HCT116 (cell line): ENCODE measurements around the gene TWF2. TPM values are rescaled to one million over a fixed set of nuclear protein-coding genes. Genes with fewer than 3 reads are reported as not detected.

Source experiments
- ATAC-seq: fragments of 200-7000 bp; cut with Tn5 transposase; 2 replicates; pipeline ENCODE4 v1.9.1; 2020; ENCODE audit warnings: mild to moderate bottlenecking, moderate library complexity
- BruUV-seq: library from RNA; stranded (reverse); fragments of 400-500 nt; replicated peaks from 2 replicates; lab custom pipeline; 2021; lab: Mats Ljungman, UMichigan
- CTCF ChIA-PET: fragments of 300-600 bp; sonication (Branson Sonifier 250); formaldehyde crosslinking; loops from one replicate; lab custom pipeline; 2021; ENCODE audit warnings: antibody characterized with exemption; lab: Charles Lee
- POLR2A ChIA-PET: fragments of 300-600, 350-600 bp; sonication (Branson Sonifier 250); formaldehyde crosslinking; loops from one replicate; lab custom pipeline; 2021; ENCODE audit warnings: antibody characterized with exemption; lab: Charles Lee
- RAD21 ChIA-PET, 2 experiments: fragments of 300-600 bp; sonication (Branson Sonifier 250); formaldehyde crosslinking; loops; one replicate each; lab custom pipeline; 2023; ENCODE audit warnings: low total read pairs in 2 of 2; ENCODE audit not compliant: uncharacterized antibody in 2 of 2, unreplicated experiment in 2 of 2, low non-redundant PET in 1 of 2; lab: Charles Lee
- DNase-seq: peaks from one replicate; pipeline ENCODE4 v3.0.0-alpha.2; 2010; ENCODE audit warnings: low read depth, low spot score
- H2AFZ ChIP-seq: fragments of 200-600 bp; shearing (Covaris generic), sonication (generic); 2 replicates; pipeline ENCODE4 v1.6.1; 2017; ENCODE audit warnings: low read depth, mixed run types, mixed read lengths, antibody characterized with exemption, low read length; ENCODE audit not compliant: poor library complexity, severe bottlenecking
- H3K27ac ChIP-seq: 2 replicates; pipeline ENCODE4 v1.5.1; 2012; ENCODE audit warnings: low read depth, low read length
- H3K27me3 ChIP-seq: fragments of 200-600 bp; sonication (generic); 2 replicates; pipeline ENCODE4 v1.6.1; 2016; ENCODE audit warnings: mixed run types, low read length, mixed read lengths; ENCODE audit not compliant: insufficient read depth
- H3K36me3 ChIP-seq, 2 experiments: fragments of 200-500 bp in 1 of 2; fragments of 200-600 bp in 1 of 2; sonication (Bioruptor generic) in 1 of 2; sonication (generic) in 1 of 2; 2 replicates each; pipeline versions ENCODE4 v1.5.1 to v1.6.1; 2014 to 2016; ENCODE audit warnings: low read length in 2 of 2, inconsistent platforms in 1 of 2, mixed read lengths in 1 of 2, mixed run types in 1 of 2; ENCODE audit not compliant: insufficient read depth in 2 of 2, control insufficient read depth in 1 of 2
- H3K4me1 ChIP-seq, 2 experiments: fragments of 200-600 bp in 1 of 2; sonication (generic) in 1 of 2; 2 replicates each; pipeline versions ENCODE4 v1.5.1 to v1.6.1; 2012 to 2017; ENCODE audit warnings: low read length in 2 of 2, inconsistent platforms in 1 of 2, mild to moderate bottlenecking in 1 of 2, mixed read lengths in 1 of 2, mixed run types in 1 of 2, moderate library complexity in 1 of 2; ENCODE audit not compliant: insufficient read depth in 2 of 2, control insufficient read depth in 1 of 2
- H3K4me2 ChIP-seq: fragments of 200-600 bp; sonication (generic); 2 replicates; pipeline ENCODE4 v1.6.1; 2017; ENCODE audit warnings: mixed run types, low read length, mixed read lengths
- H3K4me3 ChIP-seq, 2 experiments: fragments of 200-600 bp in 1 of 2; sonication (generic) in 1 of 2; replicated peaks in 1 of 2; 2 replicates each; pipeline ENCODE4 v1.5.1; 2011 to 2016; ENCODE audit warnings: low read length in 2 of 2, control low read depth in 1 of 2, low read depth in 1 of 2, mild to moderate bottlenecking in 1 of 2, mixed read lengths in 1 of 2, mixed run types in 1 of 2
- H3K79me2 ChIP-seq: fragments of 200-600 bp; sonication (generic); 2 replicates; pipeline ENCODE4 v1.6.1; 2017; ENCODE audit warnings: mild to moderate bottlenecking, mixed run types, low read length, moderate library complexity, mixed read lengths; ENCODE audit not compliant: insufficient read depth
- H3K9ac ChIP-seq: fragments of 200-600 bp; sonication (generic); 2 replicates; pipeline ENCODE4 v1.6.1; 2016; ENCODE audit warnings: low read length, mixed read lengths
- H3K9me2 ChIP-seq: fragments of 200-600 bp; sonication (generic), shearing (Covaris generic); 2 replicates; pipeline ENCODE4 v1.6.1; 2017; ENCODE audit warnings: mixed run types, mild to moderate bottlenecking, moderate library complexity; ENCODE audit not compliant: insufficient read depth
- H3K9me3 ChIP-seq, 2 experiments: fragments of 200-500 bp in 1 of 2; fragments of 200-600 bp in 1 of 2; sonication (Bioruptor generic) in 1 of 2; sonication (generic) in 1 of 2; 2 replicates each; pipeline ENCODE4 v1.6.1; 2014 to 2017; ENCODE audit warnings: low read length in 2 of 2, mixed read lengths in 2 of 2, inconsistent platforms in 1 of 2, low read depth in 1 of 2, mild to moderate bottlenecking in 1 of 2, mixed run types in 1 of 2, moderate library complexity in 1 of 2; ENCODE audit not compliant: control insufficient read depth in 1 of 2, insufficient read depth in 1 of 2
- H4K20me1 ChIP-seq: fragments of 200-600 bp; sonication (generic), shearing (Covaris generic); 2 replicates; pipeline ENCODE4 v1.6.1; 2017; ENCODE audit warnings: mixed run types, mild to moderate bottlenecking, moderate library complexity; ENCODE audit not compliant: insufficient read depth
- CBX3 ChIP-seq: IDR thresholded peaks from 2 replicates; pipeline ENCODE4 v1.6.1; 2012; ENCODE audit warnings: low read depth
- CEBPB ChIP-seq: IDR thresholded peaks from 2 replicates; pipeline ENCODE4 v1.6.1; 2012; ENCODE audit warnings: low read depth
- EGR1 ChIP-seq: IDR thresholded peaks from 2 replicates; pipeline ENCODE4 v1.6.1; 2012; ENCODE audit warnings: low read depth
- ELF1 ChIP-seq: IDR thresholded peaks from 2 replicates; pipeline ENCODE4 v1.6.1; 2012; ENCODE audit warnings: low read depth, borderline replicate concordance
- EZH2phosphoT487 ChIP-seq: fragments of 200-600 bp; IDR thresholded peaks from 2 replicates; pipeline ENCODE4 v1.6.1; 2018; ENCODE audit warnings: antibody characterized with exemption, borderline replicate concordance
- FOSL1 ChIP-seq: IDR thresholded peaks from 2 replicates; pipeline ENCODE4 v1.6.1; 2012; ENCODE audit warnings: low read depth
- JUND ChIP-seq: IDR thresholded peaks from 2 replicates; pipeline ENCODE4 v1.6.1; 2012
- POLR2AphosphoS5 ChIP-seq: IDR thresholded peaks from 2 replicates; pipeline ENCODE4 v1.6.1; 2011; ENCODE audit warnings: mild to moderate bottlenecking, low read depth, low read length, moderate library complexity
- RAD21 ChIP-seq: IDR thresholded peaks from 2 replicates; pipeline ENCODE4 v1.6.1; 2012; ENCODE audit warnings: low read depth, mild to moderate bottlenecking
- SIN3A ChIP-seq: IDR thresholded peaks from 2 replicates; pipeline ENCODE4 v1.6.1; 2012; ENCODE audit warnings: low read depth
- SP1 ChIP-seq: IDR thresholded peaks from 2 replicates; pipeline ENCODE4 v1.6.1; 2012; ENCODE audit warnings: low read depth
- SRF ChIP-seq: IDR thresholded peaks from 2 replicates; pipeline ENCODE4 v1.6.1; 2012; ENCODE audit warnings: low read depth
- TCF7L2 ChIP-seq: IDR thresholded peaks from 2 replicates; pipeline ENCODE4 v1.7.0; 2011; ENCODE audit warnings: borderline replicate concordance, inconsistent platforms; ENCODE audit not compliant: insufficient read depth, insufficient read length; ENCODE audit errors: extremely low read depth
- YY1 ChIP-seq: IDR thresholded peaks from 2 replicates; pipeline ENCODE4 v1.6.1; 2011; ENCODE audit warnings: low read length, low read depth, moderate library complexity, mild to moderate bottlenecking; ENCODE audit not compliant: insufficient replicate concordance; ENCODE audit errors: extremely low read depth
- ZFX ChIP-seq: fragments of 450-650 bp; IDR thresholded peaks from 2 replicates; pipeline ENCODE4 v1.6.1; 2017
- ZNF274 ChIP-seq: fragments of 200-500 bp; sonication (Bioruptor generic); IDR thresholded peaks from 2 replicates; pipeline ENCODE4 v1.6.1; 2014; ENCODE audit warnings: mild to moderate bottlenecking, low read depth, low read length, inconsistent platforms
- intact Hi-C: fragments of 100-400 bp; cut with micrococcal nuclease; formaldehyde crosslinking; loops from 2 replicates; pipeline ENCODE4 v1.10.0; 2022
- total RNA-seq: library from RNA; stranded (reverse); gene quantifications from one replicate; pipeline ENCODE4 v1.2.1, GENCODE V29; 2021; ENCODE audit not compliant: unreplicated experiment
- TF ChIP-seq, protein P1 (sequence below), 3 experiments: fragments of 200-600 bp in 1 of 3; sonication (generic) in 1 of 3; IDR thresholded peaks in 2 of 3; conservative IDR thresholded peaks in 1 of 3; 2 replicates each; pipeline ENCODE4 v1.5.1; 2012 to 2017; ENCODE audit warnings: low read depth in 2 of 3, low read length in 2 of 3, antibody characterized with exemption in 1 of 3, borderline replicate concordance in 1 of 3, control low read depth in 1 of 3, mild to moderate bottlenecking in 1 of 3, mixed read lengths in 1 of 3, mixed run types in 1 of 3, moderate library complexity in 1 of 3; ENCODE audit not compliant: insufficient read depth in 1 of 3
- TF ChIP-seq, protein P2 (sequence below): IDR thresholded peaks from 2 replicates; pipeline ENCODE4 v1.6.1; 2012
- TF ChIP-seq, protein P3 (sequence below): IDR thresholded peaks from 2 replicates; pipeline ENCODE4 v1.6.1; 2012; ENCODE audit warnings: low read depth
- TF ChIP-seq, protein P4 (sequence below): IDR thresholded peaks from 2 replicates; pipeline ENCODE4 v1.6.1; 2012

TWF2 gene
- total RNA-seq, 1 experiment from 2014 or later = 100 TPM

DNA sequence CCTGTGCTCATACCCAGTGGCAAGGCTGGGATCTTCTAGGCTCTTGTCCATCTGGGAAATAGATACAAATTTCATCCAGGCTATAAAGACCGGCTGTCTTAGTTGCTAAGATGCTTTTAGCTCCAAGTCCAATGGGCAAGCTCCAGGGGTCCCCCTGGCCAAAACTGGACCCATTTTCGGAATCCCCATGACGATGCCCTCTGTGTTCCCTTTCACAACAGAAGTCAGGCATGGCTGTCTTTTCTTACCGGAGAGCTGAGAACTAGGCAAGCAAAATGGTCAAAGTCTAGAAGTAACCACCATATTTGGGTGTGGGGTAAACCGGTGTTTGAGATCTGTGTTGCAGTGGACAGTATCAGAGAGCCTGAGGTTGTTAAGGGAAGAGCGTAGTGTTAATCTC is 49.7 kb upstream of the TWF2 start:
- RAD21 ChIA-PET = interaction anchor here in 1 of 2 experiments (0.6 kb wide), 1 partner anchor 52 kb away, joined by 3 read pairs; no protein-coding TSS in a partner anchor
- H3K4me2 ChIP-seq = peak overlapping the region; percentile 91
- POLR2A ChIA-PET = interaction anchor here (1.4 to 1.5 kb wide), 2 partner anchors 10 to 48 kb away, joined by 3 read pairs; partner anchors contain the start of gene WDR82

More for the DNA sequence above, 49.7 kb upstream of the TWF2 start:
- Histone ChIP-seq H2AFZ (no peak overlapping the region), H3K9me2 (no peaks in the 10 kb centered on the region), H3K9me3 (no peaks in the 10 kb centered on the region), H3K27ac (peak overlapping the region; percentile 98), H4K20me1 (no peaks in the 10 kb centered on the region), H3K79me2 (peaks cover 12% of the 10 kb centered on the region), H3K9ac (peak overlapping the region; percentile 89), H3K4me1 (peaks cover 7 to 14% of the 10 kb centered on the region in 2 experiments), H3K36me3 (0 out of 4 replicates have a peak, but pooled peaks cover 0 to 8% of the 10 kb centered on the region in 2 experiments), H3K4me3 (peak overlapping the region; percentile 75 to 89), H3K27me3 (no peaks in the 10 kb centered on the region)
- no peak for DNase-seq
- ATAC-seq = no peak
- TF ChIP-seq SIN3A (no peak), YY1 (no peak), CEBPB (no peak), EZH2phosphoT487 (no peak), ZNF274 (no peak), CBX3 (no peak), FOSL1 (no peak), RAD21 (no peak), EGR1 (no peak), ZFX (no peak), TCF7L2 (no peak), ELF1 (no peak), SRF (no peak), POLR2AphosphoS5 (no peak), JUND (no peak), SP1 (no peak)
- TF ChIP-seq, protein P1, sequence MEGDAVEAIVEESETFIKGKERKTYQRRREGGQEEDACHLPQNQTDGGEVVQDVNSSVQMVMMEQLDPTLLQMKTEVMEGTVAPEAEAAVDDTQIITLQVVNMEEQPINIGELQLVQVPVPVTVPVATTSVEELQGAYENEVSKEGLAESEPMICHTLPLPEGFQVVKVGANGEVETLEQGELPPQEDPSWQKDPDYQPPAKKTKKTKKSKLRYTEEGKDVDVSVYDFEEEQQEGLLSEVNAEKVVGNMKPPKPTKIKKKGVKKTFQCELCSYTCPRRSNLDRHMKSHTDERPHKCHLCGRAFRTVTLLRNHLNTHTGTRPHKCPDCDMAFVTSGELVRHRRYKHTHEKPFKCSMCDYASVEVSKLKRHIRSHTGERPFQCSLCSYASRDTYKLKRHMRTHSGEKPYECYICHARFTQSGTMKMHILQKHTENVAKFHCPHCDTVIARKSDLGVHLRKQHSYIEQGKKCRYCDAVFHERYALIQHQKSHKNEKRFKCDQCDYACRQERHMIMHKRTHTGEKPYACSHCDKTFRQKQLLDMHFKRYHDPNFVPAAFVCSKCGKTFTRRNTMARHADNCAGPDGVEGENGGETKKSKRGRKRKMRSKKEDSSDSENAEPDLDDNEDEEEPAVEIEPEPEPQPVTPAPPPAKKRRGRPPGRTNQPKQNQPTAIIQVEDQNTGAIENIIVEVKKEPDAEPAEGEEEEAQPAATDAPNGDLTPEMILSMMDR (IDR thresholded peaks at IDR 0.05 in 2 of 3, conservative IDR thresholded peaks at IDR 0.05 in 1 of 3; ENCODE audit: borderline replicate concordance in 1 of 3, insufficient read depth in 1 of 3, low read depth in 2 of 3, low read length in 2 of 3) = no peak
- TF ChIP-seq, protein P2, sequence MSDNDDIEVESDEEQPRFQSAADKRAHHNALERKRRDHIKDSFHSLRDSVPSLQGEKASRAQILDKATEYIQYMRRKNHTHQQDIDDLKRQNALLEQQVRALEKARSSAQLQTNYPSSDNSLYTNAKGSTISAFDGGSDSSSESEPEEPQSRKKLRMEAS = no peak
- TF ChIP-seq, protein P3, sequence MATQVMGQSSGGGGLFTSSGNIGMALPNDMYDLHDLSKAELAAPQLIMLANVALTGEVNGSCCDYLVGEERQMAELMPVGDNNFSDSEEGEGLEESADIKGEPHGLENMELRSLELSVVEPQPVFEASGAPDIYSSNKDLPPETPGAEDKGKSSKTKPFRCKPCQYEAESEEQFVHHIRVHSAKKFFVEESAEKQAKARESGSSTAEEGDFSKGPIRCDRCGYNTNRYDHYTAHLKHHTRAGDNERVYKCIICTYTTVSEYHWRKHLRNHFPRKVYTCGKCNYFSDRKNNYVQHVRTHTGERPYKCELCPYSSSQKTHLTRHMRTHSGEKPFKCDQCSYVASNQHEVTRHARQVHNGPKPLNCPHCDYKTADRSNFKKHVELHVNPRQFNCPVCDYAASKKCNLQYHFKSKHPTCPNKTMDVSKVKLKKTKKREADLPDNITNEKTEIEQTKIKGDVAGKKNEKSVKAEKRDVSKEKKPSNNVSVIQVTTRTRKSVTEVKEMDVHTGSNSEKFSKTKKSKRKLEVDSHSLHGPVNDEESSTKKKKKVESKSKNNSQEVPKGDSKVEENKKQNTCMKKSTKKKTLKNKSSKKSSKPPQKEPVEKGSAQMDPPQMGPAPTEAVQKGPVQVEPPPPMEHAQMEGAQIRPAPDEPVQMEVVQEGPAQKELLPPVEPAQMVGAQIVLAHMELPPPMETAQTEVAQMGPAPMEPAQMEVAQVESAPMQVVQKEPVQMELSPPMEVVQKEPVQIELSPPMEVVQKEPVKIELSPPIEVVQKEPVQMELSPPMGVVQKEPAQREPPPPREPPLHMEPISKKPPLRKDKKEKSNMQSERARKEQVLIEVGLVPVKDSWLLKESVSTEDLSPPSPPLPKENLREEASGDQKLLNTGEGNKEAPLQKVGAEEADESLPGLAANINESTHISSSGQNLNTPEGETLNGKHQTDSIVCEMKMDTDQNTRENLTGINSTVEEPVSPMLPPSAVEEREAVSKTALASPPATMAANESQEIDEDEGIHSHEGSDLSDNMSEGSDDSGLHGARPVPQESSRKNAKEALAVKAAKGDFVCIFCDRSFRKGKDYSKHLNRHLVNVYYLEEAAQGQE = no peak
- TF ChIP-seq, protein P4, sequence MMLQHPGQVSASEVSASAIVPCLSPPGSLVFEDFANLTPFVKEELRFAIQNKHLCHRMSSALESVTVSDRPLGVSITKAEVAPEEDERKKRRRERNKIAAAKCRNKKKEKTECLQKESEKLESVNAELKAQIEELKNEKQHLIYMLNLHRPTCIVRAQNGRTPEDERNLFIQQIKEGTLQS = no peak
- CTCF ChIA-PET = interaction anchor here (0.8 to 1.3 kb wide), 3 partner anchors 10 to 288 kb away, joined by 3 read pairs; partner anchors contain the start of gene WDR82
- BruUV-seq = no TSS peak
- intact Hi-C loops = no loop called here
